GM21447 (cell line): ENCODE results near the gene CAMK2D.

Experiments
- ATAC-seq: cut with Tn5 transposase; IDR thresholded peaks from one replicate; pipeline ENCODE4 v1.9.1; 2021; ENCODE audit not compliant: unreplicated experiment

CAMK2D gene

GRCh38 chr4:113407409-113407808, 354.1 kb downstream of the CAMK2D start:
- no peak for ATAC-seq

- no peak for ATAC-seq
These were observed 354.9 kb downstream of the CAMK2D start for GRCh38 chr4:113406723-113407016.

GRCh38 chr4:113405874-113406722, 355.4 kb downstream of the CAMK2D start:
- no peak for ATAC-seq

- ATAC-seq, result no peak
These were observed 356.7 kb downstream of the CAMK2D start for GRCh38 chr4:113404841-113405240.

- ATAC-seq, result no peak
These were observed 357.4 kb downstream of the CAMK2D start for GRCh38 chr4:113404167-113404571.
